ENCODE measurements around the gene CES2. TPM values are rescaled to one million over a fixed set of nuclear protein-coding genes. Genes with fewer than 3 reads are reported as not detected.

CES2 gene
- total and polyA plus RNA-seq, 7 experiments from 2014 or later = 29.2 to 64.7 (median 46.2) TPM

DNA sequence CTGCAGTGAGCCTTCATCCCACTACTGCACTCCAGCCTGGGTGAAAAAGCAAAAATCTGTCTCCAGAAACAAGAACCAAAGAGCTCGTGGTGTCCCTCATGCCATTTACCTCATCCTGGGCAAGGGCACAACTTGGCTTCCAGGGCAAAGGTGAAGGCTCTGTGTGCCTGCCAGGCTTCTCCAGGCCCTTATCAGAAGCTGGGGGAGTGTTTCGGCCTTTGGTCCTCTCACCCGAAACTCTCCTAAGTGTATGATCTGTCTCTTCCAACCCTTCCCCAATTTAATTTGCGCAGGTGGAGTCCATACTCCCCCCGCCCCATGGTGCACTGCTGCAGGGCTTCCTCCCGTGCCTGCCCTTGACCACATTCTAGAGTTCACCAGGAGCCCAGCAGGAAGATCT lies 1.1 kb downstream of the CES2 start:
- no peak for ATAC-seq
- ChIA-PET CTCF (interaction anchor here (1.0 kb wide), 1 partner anchor 64 kb away, joined by 3 read pairs; no protein-coding TSS in a partner anchor), POLR2A (interaction anchor here (0.9 kb wide), 1 partner anchor 235 kb away, joined by 3 read pairs; no protein-coding TSS in a partner anchor)
- Mint-ChIP-seq H3K4me3 (peak overlapping the region; percentile 23 to 99 (median 97)), H3K27me3 (no peaks in the 10 kb centered on the region), H3K4me1 (peaks cover 38 to 63% (median 54%) of the 10 kb centered on the region in 7 donors), H3K36me3 (peaks cover 0 to 25% (median 6%) of the 10 kb centered on the region in 5 donors), H3K9me3 (peaks cover 0 to 8% (median 0%) of the 10 kb centered on the region in 11 donors), H3K27ac (peak overlapping the region; percentile 25 to 98 (median 72))
- Histone ChIP-seq H3K27me3 (ENCODE audit: control insufficient read depth in 2 of 2, insufficient read depth in 2 of 2, low read length in 2 of 2) (no peaks in the 10 kb centered on the region), H3K4me1 (ENCODE audit: control insufficient read depth in 2 of 2, insufficient read depth in 2 of 2, low read length in 2 of 2) (peaks cover 24 to 35% of the 10 kb centered on the region in 2 donors), H3K36me3 (ENCODE audit: control insufficient read depth in 2 of 3, insufficient read depth in 3 of 3, low read length in 3 of 3) (peaks cover 0 to 51% (median 7%) of the 10 kb centered on the region in 3 experiments), H3K27ac (ENCODE audit: low read depth, low read length) (peak overlapping the region; percentile 97), H3K4me3 (ENCODE audit: low read length) (no peak overlapping the region), H3K9me3 (ENCODE audit: control insufficient read depth in 2 of 3, low read length in 3 of 3) (no peaks in the 10 kb centered on the region)
- intact Hi-C loops (cut with micrococcal nuclease) = loop anchor here in 1 of 2 donors (10.0 kb wide), 1 partner anchor 1908 kb away; the partner anchor contains the start of gene TANGO6
- no peak for DNase-seq

DNA sequence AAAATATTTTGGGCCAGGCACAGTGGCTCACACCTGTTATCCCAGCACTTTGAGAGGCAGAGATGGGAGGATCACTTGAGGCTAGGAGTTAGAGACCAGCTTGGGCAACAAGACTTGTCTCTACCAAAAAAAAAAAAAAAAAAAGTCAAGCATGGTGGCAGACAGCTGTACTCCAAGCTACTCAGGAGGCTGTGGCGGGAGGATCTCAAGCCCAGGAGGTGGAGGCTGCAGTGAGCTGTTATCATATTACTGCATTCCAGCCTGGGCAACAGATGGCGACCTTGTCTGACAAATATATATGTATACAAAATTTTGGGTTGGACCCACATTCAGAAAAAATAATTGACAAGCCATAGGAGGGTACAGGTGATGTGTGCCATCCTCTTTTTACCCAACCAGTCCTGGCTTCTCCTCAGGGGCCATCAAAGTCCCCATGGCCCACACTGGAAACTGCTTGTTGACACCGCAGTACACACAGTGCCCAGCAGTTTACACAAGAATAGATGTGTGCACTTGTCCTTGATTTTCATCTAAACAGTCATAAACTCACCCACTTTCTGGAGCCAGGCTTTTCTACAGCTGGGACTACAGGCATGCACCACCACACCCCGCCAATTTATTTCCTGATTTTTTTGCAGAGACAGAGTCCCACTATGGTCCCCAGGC lies 1.7 kb downstream of the CES2 start:
- DNase-seq (no peak), ATAC-seq (no peak)
- peaks cover 0 to 51% (median 7%) of the 10 kb centered on the region in 3 experiments for H3K36me3 ChIP-seq (ENCODE audit: control insufficient read depth in 2 of 3, insufficient read depth in 3 of 3, low read length in 3 of 3)
- H3K27me3 ChIP-seq (ENCODE audit: control insufficient read depth in 2 of 2, insufficient read depth in 2 of 2, low read length in 2 of 2) = no peaks in the 10 kb centered on the region
- peak overlapping the region; percentile 12 to 99 (median 97) for H3K4me3 Mint-ChIP-seq
- H3K36me3 Mint-ChIP-seq = peaks cover under 1 to 23% (median 6%) of the 10 kb centered on the region in 5 donors
- peak overlapping the region; percentile 9 to 98 (median 72) for H3K27ac Mint-ChIP-seq
- ChIA-PET CTCF (interaction anchor here (1.0 kb wide), 1 partner anchor 64 kb away, joined by 3 read pairs; no protein-coding TSS in a partner anchor), POLR2A (interaction anchor here (0.9 kb wide), 1 partner anchor 234 kb away, joined by 3 read pairs; no protein-coding TSS in a partner anchor)
- H3K9me3 ChIP-seq (ENCODE audit: control insufficient read depth in 2 of 3, low read length in 3 of 3) = no peaks in the 10 kb centered on the region
- H3K27me3 Mint-ChIP-seq = no peaks in the 10 kb centered on the region
- peaks cover 0 to 8% (median 0%) of the 10 kb centered on the region in 11 donors for H3K9me3 Mint-ChIP-seq
- intact Hi-C loops (cut with micrococcal nuclease) = loop anchor here in 1 of 2 donors (10.0 kb wide), 1 partner anchor 1908 kb away; the partner anchor contains the start of gene TANGO6
- H3K4me1 Mint-ChIP-seq = peaks cover 35 to 59% (median 51%) of the 10 kb centered on the region in 7 donors
- peaks cover 24 to 31% of the 10 kb centered on the region in 2 donors for H3K4me1 ChIP-seq (ENCODE audit: control insufficient read depth in 2 of 2, insufficient read depth in 2 of 2, low read length in 2 of 2)
- H3K4me3 ChIP-seq (ENCODE audit: low read length) = no peak overlapping the region
- peak overlapping the region; percentile 97 for H3K27ac ChIP-seq (ENCODE audit: low read depth, low read length)

GRCh38 chr16:66937725-66938337 lies 2.5 kb downstream of the CES2 start:
- Histone ChIP-seq H3K4me1 (ENCODE audit: control insufficient read depth in 2 of 2, insufficient read depth in 2 of 2, low read length in 2 of 2) (peaks cover 21 to 23% of the 10 kb centered on the region in 2 donors), H3K36me3 (ENCODE audit: control insufficient read depth in 2 of 3, insufficient read depth in 3 of 3, low read length in 3 of 3) (peaks cover 0 to 54% (median 7%) of the 10 kb centered on the region in 3 experiments), H3K27me3 (ENCODE audit: control insufficient read depth in 2 of 2, insufficient read depth in 2 of 2, low read length in 2 of 2) (no peaks in the 10 kb centered on the region), H3K9me3 (ENCODE audit: control insufficient read depth in 2 of 3, low read length in 3 of 3) (no peaks in the 10 kb centered on the region), H3K27ac (ENCODE audit: low read depth, low read length) (no peak overlapping the region), H3K4me3 (ENCODE audit: low read length) (no peak overlapping the region)
- DNase-seq (no peak), ATAC-seq (no peak)
- intact Hi-C loops (cut with micrococcal nuclease) = loop anchor here in 1 of 2 donors (10.0 kb wide), 1 partner anchor 1907 kb away; the partner anchor contains the start of gene TANGO6
- Mint-ChIP-seq H3K36me3 (peaks cover 4 to 27% (median 8%) of the 10 kb centered on the region in 5 donors), H3K27me3 (no peaks in the 10 kb centered on the region), H3K4me1 (peaks cover 27 to 51% (median 42%) of the 10 kb centered on the region in 7 donors), H3K9me3 (peaks cover 0 to 8% (median 0%) of the 10 kb centered on the region in 11 donors), H3K4me3 (peak overlapping the region in 6 of 10 donors; percentile 17 to 98 (median 54)), H3K27ac (peak overlapping the region in 4 of 9 donors; percentile 11 to 70 (median 60))
- POLR2A ChIA-PET = no interaction called here
- CTCF ChIA-PET = no interaction called here

DNA sequence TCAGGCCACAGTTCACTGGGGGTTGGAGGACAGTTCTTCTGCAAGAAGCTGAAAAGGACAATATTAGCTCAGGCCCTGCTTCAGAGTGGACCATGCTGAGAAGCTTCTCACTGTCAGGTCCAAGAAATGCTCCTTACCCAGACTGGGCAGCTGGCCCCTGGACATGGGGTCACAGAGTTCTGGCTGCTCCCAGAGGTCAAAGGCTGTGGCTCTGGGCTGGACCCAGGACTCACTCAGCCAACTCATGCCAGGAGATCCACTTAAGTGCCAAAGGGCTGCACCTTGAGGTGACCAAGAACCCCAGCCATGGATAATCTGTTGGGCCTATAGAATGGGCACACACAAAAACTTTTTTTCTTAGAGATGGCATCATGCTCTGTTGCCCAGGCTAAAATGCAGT lies 4.0 kb downstream of the CES2 start:
- no peaks in the 10 kb centered on the region for H3K27me3 ChIP-seq (ENCODE audit: control insufficient read depth in 2 of 2, insufficient read depth in 2 of 2, low read length in 2 of 2)
- Mint-ChIP-seq H3K36me3 (peaks cover 4 to 25% (median 5%) of the 10 kb centered on the region in 5 donors), H3K4me1 (peaks cover 17 to 35% (median 28%) of the 10 kb centered on the region in 7 donors), H3K4me3 (no peak overlapping the region), H3K27me3 (no peaks in the 10 kb centered on the region), H3K27ac (no peak overlapping the region), H3K9me3 (peaks cover 0 to 2% (median 0%) of the 10 kb centered on the region in 11 donors)
- ChIA-PET CTCF (interaction anchor here (0.5 kb wide), 1 partner anchor 321 kb away, joined by 3 read pairs; no protein-coding TSS in a partner anchor), POLR2A (interaction anchor here (0.8 kb wide), 1 partner anchor 587 kb away, joined by 3 read pairs; no protein-coding TSS in a partner anchor)
- no peak overlapping the region for H3K27ac ChIP-seq (ENCODE audit: low read depth, low read length)
- DNase-seq = no peak
- ATAC-seq = no peak
- no peaks in the 10 kb centered on the region for H3K9me3 ChIP-seq (ENCODE audit: control insufficient read depth in 2 of 3, low read length in 3 of 3)
- H3K4me3 ChIP-seq (ENCODE audit: low read length) = no peak overlapping the region
- H3K36me3 ChIP-seq (ENCODE audit: control insufficient read depth in 2 of 3, insufficient read depth in 3 of 3, low read length in 3 of 3) = peaks cover 0 to 58% (median 7%) of the 10 kb centered on the region in 3 experiments
- intact Hi-C loops (cut with micrococcal nuclease) = loop anchor here in 1 of 2 donors (10.0 kb wide), 1 partner anchor 1905 kb away; the partner anchor contains the start of gene TANGO6
- peaks cover 13% of the 10 kb centered on the region in 2 donors for H3K4me1 ChIP-seq (ENCODE audit: control insufficient read depth in 2 of 2, insufficient read depth in 2 of 2, low read length in 2 of 2)

DNA sequence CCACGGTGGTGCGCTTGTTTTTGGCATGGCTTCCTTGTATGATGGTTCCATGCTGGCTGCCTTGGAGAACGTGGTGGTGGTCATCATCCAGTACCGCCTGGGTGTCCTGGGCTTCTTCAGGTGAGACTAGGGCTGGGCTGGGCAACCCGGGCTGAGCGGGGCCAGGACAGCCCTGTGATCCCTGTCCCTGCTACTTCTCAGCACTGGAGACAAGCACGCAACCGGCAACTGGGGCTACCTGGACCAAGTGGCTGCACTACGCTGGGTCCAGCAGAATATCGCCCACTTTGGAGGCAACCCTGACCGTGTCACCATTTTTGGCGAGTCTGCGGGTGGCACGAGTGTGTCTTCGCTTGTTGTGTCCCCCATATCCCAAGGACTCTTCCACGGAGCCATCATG lies 4.9 kb downstream of the CES2 start:
- Histone ChIP-seq H3K4me1 (ENCODE audit: control insufficient read depth in 2 of 2, insufficient read depth in 2 of 2, low read length in 2 of 2) (peaks cover 10% of the 10 kb centered on the region in 2 donors), H3K27ac (ENCODE audit: low read depth, low read length) (no peak overlapping the region), H3K27me3 (ENCODE audit: control insufficient read depth in 2 of 2, insufficient read depth in 2 of 2, low read length in 2 of 2) (no peaks in the 10 kb centered on the region), H3K4me3 (ENCODE audit: low read length) (no peak overlapping the region), H3K36me3 (ENCODE audit: control insufficient read depth in 2 of 3, insufficient read depth in 3 of 3, low read length in 3 of 3) (peaks cover 0 to 54% (median 7%) of the 10 kb centered on the region in 3 experiments), H3K9me3 (ENCODE audit: control insufficient read depth in 2 of 3, low read length in 3 of 3) (no peaks in the 10 kb centered on the region)
- no peak for DNase-seq
- Mint-ChIP-seq H3K27me3 (no peaks in the 10 kb centered on the region), H3K4me1 (peaks cover 14 to 29% (median 25%) of the 10 kb centered on the region in 7 donors), H3K9me3 (no peaks in the 10 kb centered on the region), H3K4me3 (no peak overlapping the region), H3K36me3 (peaks cover 4 to 25% (median 5%) of the 10 kb centered on the region in 5 donors), H3K27ac (peak overlapping the region in 1 of 9 donors; percentile 45)
- intact Hi-C loops (cut with micrococcal nuclease) = no loop called here
- no peak for ATAC-seq
- POLR2A ChIA-PET = no interaction called here
- CTCF ChIA-PET = no interaction called here

DNA sequence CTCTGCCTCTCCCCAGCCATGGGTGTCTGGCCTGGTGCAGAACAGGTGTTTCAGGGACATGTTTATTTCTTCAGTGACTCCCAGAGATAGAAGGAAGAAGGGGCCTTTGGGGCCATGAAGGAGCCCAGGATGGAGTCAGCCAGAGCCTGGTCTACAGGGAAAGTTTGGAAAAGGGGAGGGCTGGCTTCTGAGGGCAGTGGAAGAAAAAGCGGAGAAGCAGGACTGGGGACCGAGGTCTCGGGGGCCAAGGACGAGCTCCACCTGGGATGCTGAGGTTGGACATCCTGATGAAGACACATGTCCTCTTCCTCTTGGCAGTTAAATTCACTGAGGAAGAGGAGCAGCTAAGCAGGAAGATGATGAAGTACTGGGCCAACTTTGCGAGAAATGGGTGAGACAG lies 7.7 kb downstream of the CES2 start:
- CTCF ChIA-PET = no interaction called here
- no peaks in the 10 kb centered on the region for H3K9me3 ChIP-seq (ENCODE audit: control insufficient read depth in 2 of 3, low read length in 3 of 3)

More for the DNA sequence above, 7.7 kb downstream of the CES2 start:
- H3K27me3 ChIP-seq (ENCODE audit: control insufficient read depth in 2 of 2, insufficient read depth in 2 of 2, low read length in 2 of 2) = no peaks in the 10 kb centered on the region
- POLR2A ChIA-PET = no interaction called here
- Mint-ChIP-seq H3K4me1 (peaks cover 4 to 13% (median 11%) of the 10 kb centered on the region in 7 donors), H3K36me3 (peaks cover 4 to 16% (median 5%) of the 10 kb centered on the region in 5 donors), H3K27me3 (peaks cover 0 to under 1% (median 0%) of the 10 kb centered on the region in 5 donors), H3K4me3 (no peak overlapping the region), H3K27ac (peak overlapping the region in 2 of 9 donors; percentile 32 to 46), H3K9me3 (no peaks in the 10 kb centered on the region)
- no peak overlapping the region for H3K27ac ChIP-seq (ENCODE audit: low read depth, low read length)
- ATAC-seq = no peak
- intact Hi-C loops (cut with micrococcal nuclease) = no loop called here
- H3K4me1 ChIP-seq (ENCODE audit: control insufficient read depth in 2 of 2, insufficient read depth in 2 of 2, low read length in 2 of 2) = no peaks in the 10 kb centered on the region
- H3K4me3 ChIP-seq (ENCODE audit: low read length) = no peak overlapping the region
- no peak for DNase-seq
- H3K36me3 ChIP-seq (ENCODE audit: control insufficient read depth in 2 of 3, insufficient read depth in 3 of 3, low read length in 3 of 3) = peaks cover 0 to 54% (median 7%) of the 10 kb centered on the region in 3 experiments
